ENCODE data around the gene IPO9. TPM values are rescaled to one million over a fixed set of nuclear protein-coding genes. Genes with fewer than 3 reads are reported as not detected.
"Not testable (repeated sequence)": the region's sequence is repeated elsewhere in the genome, so short reads cannot be mapped to it uniquely, and the experiment has no call there.

The IPO9 gene
- total and polyA plus RNA-seq, 2 experiments from 2014 or later = 29.4 to 45.2 TPM

DNA sequence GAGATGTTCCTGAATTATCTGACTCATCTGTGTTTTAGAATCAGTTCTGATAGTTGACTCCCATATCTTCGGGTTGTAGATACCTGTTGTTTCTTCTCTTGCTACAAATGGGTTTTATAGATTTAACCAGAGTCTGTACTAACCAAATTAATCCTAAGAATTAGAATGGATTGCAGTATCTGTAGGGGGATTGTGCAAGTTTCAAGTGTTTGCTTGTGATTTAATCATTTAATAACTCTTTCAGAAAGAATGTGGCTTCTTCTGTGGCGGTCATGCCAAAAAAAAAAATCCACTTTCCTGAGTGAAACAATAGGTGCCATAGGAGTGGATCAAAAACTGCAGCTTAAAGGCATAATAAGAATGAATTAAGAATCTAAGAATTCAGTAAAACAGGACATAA is 9.4 kb downstream of the IPO9 start:
- DNase-seq (ENCODE audit: low spot score) = no peak
- Histone ChIP-seq H3K79me2 (peaks cover 97% of the 10 kb centered on the region), H2AFZ (no peak overlapping the region), H3K4me2 (no peak overlapping the region), H3K36me3 (replicated peaks; ENCODE audit: insufficient read depth, low read depth) (no peaks in the 10 kb centered on the region), H3K9me2 (replicated peaks; ENCODE audit: insufficient read depth) (no peaks in the 10 kb centered on the region), H3K27me3 (no peaks in the 10 kb centered on the region), H4K20me1 (ENCODE audit: insufficient read depth, poor library complexity, severe bottlenecking) (peaks cover 5% of the 10 kb centered on the region), H3K4me1 (ENCODE audit: insufficient read depth) (no peaks in the 10 kb centered on the region), H3K27ac (no peak overlapping the region), H3K9me3 (ENCODE audit: low read depth) (no peaks in the 10 kb centered on the region), H3K4me3 (no peak overlapping the region)
- WGBS (ENCODE audit: low lambda C conversion rate, missing lambda C conversion rate) = 80% methylated on average over 2 of the region's 2 CpGs
- TF ChIP-seq EZH2phosphoT487 (IDR thresholded peaks at IDR 0.05; ENCODE audit: low read depth, severe bottlenecking, unreplicated experiment) = no peak
- TF ChIP-seq EZH2 (IDR thresholded peaks at IDR 0.05; ENCODE audit: borderline replicate concordance) = no peak
- TF ChIP-seq, protein P1, sequence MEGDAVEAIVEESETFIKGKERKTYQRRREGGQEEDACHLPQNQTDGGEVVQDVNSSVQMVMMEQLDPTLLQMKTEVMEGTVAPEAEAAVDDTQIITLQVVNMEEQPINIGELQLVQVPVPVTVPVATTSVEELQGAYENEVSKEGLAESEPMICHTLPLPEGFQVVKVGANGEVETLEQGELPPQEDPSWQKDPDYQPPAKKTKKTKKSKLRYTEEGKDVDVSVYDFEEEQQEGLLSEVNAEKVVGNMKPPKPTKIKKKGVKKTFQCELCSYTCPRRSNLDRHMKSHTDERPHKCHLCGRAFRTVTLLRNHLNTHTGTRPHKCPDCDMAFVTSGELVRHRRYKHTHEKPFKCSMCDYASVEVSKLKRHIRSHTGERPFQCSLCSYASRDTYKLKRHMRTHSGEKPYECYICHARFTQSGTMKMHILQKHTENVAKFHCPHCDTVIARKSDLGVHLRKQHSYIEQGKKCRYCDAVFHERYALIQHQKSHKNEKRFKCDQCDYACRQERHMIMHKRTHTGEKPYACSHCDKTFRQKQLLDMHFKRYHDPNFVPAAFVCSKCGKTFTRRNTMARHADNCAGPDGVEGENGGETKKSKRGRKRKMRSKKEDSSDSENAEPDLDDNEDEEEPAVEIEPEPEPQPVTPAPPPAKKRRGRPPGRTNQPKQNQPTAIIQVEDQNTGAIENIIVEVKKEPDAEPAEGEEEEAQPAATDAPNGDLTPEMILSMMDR (IDR thresholded peaks at IDR 0.05; ENCODE audit: poor library complexity) = no peak

DNA sequence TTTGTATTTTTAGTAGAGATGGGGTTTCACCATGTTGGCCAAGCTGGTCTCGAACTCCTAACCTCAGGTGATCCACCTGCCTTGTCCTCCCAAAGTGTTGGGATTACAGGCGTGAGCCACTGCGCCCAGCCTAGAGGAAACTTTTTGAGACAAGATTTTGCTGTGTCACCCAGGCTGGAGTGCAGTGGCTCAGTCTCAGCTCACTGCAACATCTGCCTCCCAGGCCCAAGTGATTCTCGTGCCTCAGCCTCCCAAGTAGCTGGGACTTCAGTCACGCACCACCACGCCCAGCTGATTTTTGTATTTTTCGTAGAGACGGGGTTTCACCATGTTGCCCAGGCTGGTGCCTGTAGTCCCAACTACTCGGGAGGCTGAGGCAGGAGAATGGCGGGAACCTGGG is 10.1 kb downstream of the IPO9 start:
- not testable (repeated sequence) for H3K27me3 ChIP-seq; H3K4me2 ChIP-seq; H2AFZ ChIP-seq; DNase-seq (ENCODE audit: low spot score); H3K4me3 ChIP-seq; H4K20me1 ChIP-seq (ENCODE audit: insufficient read depth, poor library complexity, severe bottlenecking); H3K9me2 ChIP-seq (replicated peaks; ENCODE audit: insufficient read depth); H3K36me3 ChIP-seq (replicated peaks; ENCODE audit: insufficient read depth, low read depth); H3K4me1 ChIP-seq (ENCODE audit: insufficient read depth); H3K9me3 ChIP-seq (ENCODE audit: low read depth); H3K27ac ChIP-seq
- WGBS (ENCODE audit: low lambda C conversion rate, missing lambda C conversion rate) = 95% methylated on average over 10 of the region's 10 CpGs
- H3K79me2 ChIP-seq = peaks cover 96% of the 10 kb centered on the region

DNA sequence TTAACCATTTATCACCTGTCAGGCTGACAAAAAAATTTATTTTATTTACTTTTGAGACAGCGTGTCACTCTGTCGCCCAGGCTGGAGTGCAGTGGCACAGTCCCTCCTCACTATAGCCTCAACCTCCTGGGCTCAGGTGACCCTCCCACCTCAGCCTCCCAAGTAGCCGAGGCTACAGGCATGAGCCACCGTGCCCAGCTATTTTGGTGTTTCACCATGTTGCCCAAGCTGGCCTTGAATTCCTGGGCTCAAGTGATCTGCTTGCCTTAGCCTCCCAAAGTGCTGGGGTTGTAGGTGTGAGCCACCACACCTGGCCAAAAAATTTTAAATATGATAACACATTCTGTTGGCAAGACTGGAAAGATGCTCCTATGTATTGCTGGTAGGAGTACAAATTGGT is 11.1 kb downstream of the IPO9 start:
- Histone ChIP-seq H3K36me3 (replicated peaks; ENCODE audit: insufficient read depth, low read depth) (no peaks in the 10 kb centered on the region), H3K9me3 (ENCODE audit: low read depth) (no peaks in the 10 kb centered on the region), H3K4me2 (no peak overlapping the region), H2AFZ (no peak overlapping the region), H3K9me2 (replicated peaks; ENCODE audit: insufficient read depth) (no peaks in the 10 kb centered on the region), H3K27me3 (no peaks in the 10 kb centered on the region), H3K4me1 (ENCODE audit: insufficient read depth) (no peaks in the 10 kb centered on the region), H3K4me3 (no peak overlapping the region), H4K20me1 (ENCODE audit: insufficient read depth, poor library complexity, severe bottlenecking) (no peaks in the 10 kb centered on the region), H3K79me2 (peaks cover 96% of the 10 kb centered on the region), H3K27ac (no peak overlapping the region)
- WGBS (ENCODE audit: low lambda C conversion rate, missing lambda C conversion rate) = 99% methylated on average over 4 of the region's 4 CpGs
- TF ChIP-seq, protein P1 (IDR thresholded peaks at IDR 0.05; ENCODE audit: poor library complexity) = no peak
- no peak for TF ChIP-seq EZH2phosphoT487 (IDR thresholded peaks at IDR 0.05; ENCODE audit: low read depth, severe bottlenecking, unreplicated experiment)
- TF ChIP-seq EZH2 (IDR thresholded peaks at IDR 0.05; ENCODE audit: borderline replicate concordance) = no peak
- no peak for DNase-seq (ENCODE audit: low spot score)

DNA sequence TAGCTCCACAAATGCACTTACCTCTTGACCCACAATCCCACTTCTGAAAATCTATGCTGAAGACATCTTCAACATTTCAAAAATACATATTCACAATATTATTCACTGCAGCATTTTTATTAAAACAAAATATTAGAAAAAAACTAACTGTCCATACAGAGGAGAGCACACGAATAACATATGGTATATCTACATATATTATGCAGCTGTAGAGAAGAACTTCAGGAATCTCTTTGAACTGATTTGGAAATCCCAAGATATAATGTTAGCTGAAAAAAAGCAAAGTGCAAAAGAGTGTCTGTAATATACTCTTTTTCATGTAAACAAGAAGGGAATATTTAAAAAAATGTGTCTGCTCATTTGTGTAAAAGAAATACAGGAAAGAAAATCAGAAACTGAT is 11.5 kb downstream of the IPO9 start:
- H3K4me3 ChIP-seq = no peak overlapping the region
- no peak overlapping the region for H2AFZ ChIP-seq
- H3K27me3 ChIP-seq = no peaks in the 10 kb centered on the region
- WGBS (ENCODE audit: low lambda C conversion rate, missing lambda C conversion rate) = 100% methylated on average over 1 of the region's 1 CpG
- no peak overlapping the region for H3K27ac ChIP-seq
- no peaks in the 10 kb centered on the region for H3K9me2 ChIP-seq (replicated peaks; ENCODE audit: insufficient read depth)
- peaks cover 96% of the 10 kb centered on the region for H3K79me2 ChIP-seq
- no peaks in the 10 kb centered on the region for H3K4me1 ChIP-seq (ENCODE audit: insufficient read depth)
- H3K36me3 ChIP-seq (replicated peaks; ENCODE audit: insufficient read depth, low read depth) = no peaks in the 10 kb centered on the region
- no peaks in the 10 kb centered on the region for H4K20me1 ChIP-seq (ENCODE audit: insufficient read depth, poor library complexity, severe bottlenecking)
- TF ChIP-seq, protein P1 (IDR thresholded peaks at IDR 0.05; ENCODE audit: poor library complexity) = no peak
- no peak for TF ChIP-seq EZH2 (IDR thresholded peaks at IDR 0.05; ENCODE audit: borderline replicate concordance)
- TF ChIP-seq EZH2phosphoT487 (IDR thresholded peaks at IDR 0.05; ENCODE audit: low read depth, severe bottlenecking, unreplicated experiment) = no peak
- H3K9me3 ChIP-seq (ENCODE audit: low read depth) = no peaks in the 10 kb centered on the region
- H3K4me2 ChIP-seq = no peak overlapping the region
- DNase-seq (ENCODE audit: low spot score) = no peak

Measured in hepatocyte (in vitro differentiated cells).